Neuronal stem cell (in vitro differentiated cells): ENCODE results near the gene MTA1.

ENCODE experiments used
- DNase-seq: peaks from one replicate; pipeline ENCODE4 v3.0.0-alpha.2; 2013; ENCODE audit warnings: low spot score
- H2AFZ ChIP-seq: one replicate; pipeline ENCODE4 v1.6.1; 2013; ENCODE audit warnings: mild to moderate bottlenecking, low read length, inconsistent platforms
- H2AK5ac ChIP-seq: 2 replicates; pipeline ENCODE4 v1.6.1; 2013; ENCODE audit warnings: low read depth, mild to moderate bottlenecking, inconsistent platforms, low read length, moderate library complexity, mixed read lengths
- H2BK120ac ChIP-seq: 2 replicates; pipeline ENCODE4 v1.6.1; 2013; ENCODE audit warnings: low read depth, mild to moderate bottlenecking, inconsistent platforms, low read length, moderate library complexity, mixed read lengths
- H2BK12ac ChIP-seq: one replicate; pipeline ENCODE4 v1.6.1; 2013; ENCODE audit warnings: low read length, inconsistent platforms
- H2BK15ac ChIP-seq: 2 replicates; pipeline ENCODE4 v1.6.1; 2013; ENCODE audit warnings: mild to moderate bottlenecking, low read length, inconsistent platforms, mixed read lengths
- H2BK5ac ChIP-seq: one replicate; pipeline ENCODE4 v1.6.1; 2013; ENCODE audit warnings: inconsistent platforms, mild to moderate bottlenecking, low read length, moderate library complexity
- H3K14ac ChIP-seq: one replicate; pipeline ENCODE4 v1.6.1; 2013; ENCODE audit warnings: low read length, inconsistent platforms
- H3K18ac ChIP-seq: 2 replicates; pipeline ENCODE4 v1.6.1; 2013; ENCODE audit warnings: low read length, inconsistent platforms
- H3K23ac ChIP-seq: 2 replicates; pipeline ENCODE4 v1.6.1; 2013; ENCODE audit warnings: low read depth, mild to moderate bottlenecking, mixed read lengths, low read length, inconsistent platforms; ENCODE audit not compliant: poor library complexity
- H3K27ac ChIP-seq: replicated peaks from 3 replicates; pipeline ENCODE4 v1.5.1; 2013; ENCODE audit warnings: low read length, inconsistent platforms
- H3K27me3 ChIP-seq, 3 experiments: 2 replicates each; pipeline ENCODE4 v1.6.1; 2013; ENCODE audit warnings: low read length in 3 of 3, mild to moderate bottlenecking in 2 of 3, inconsistent platforms in 1 of 3, low read depth in 1 of 3, mixed read lengths in 1 of 3, moderate library complexity in 1 of 3; ENCODE audit not compliant: control insufficient read depth in 3 of 3, insufficient read depth in 3 of 3
- H3K36me3 ChIP-seq, 2 donors: replicated peaks in 1 of 2; 2 replicates each; pipeline ENCODE4 v1.6.1; 2013; ENCODE audit warnings: low read length in 2 of 2; ENCODE audit not compliant: control insufficient read depth in 2 of 2, insufficient read depth in 2 of 2
- H3K4ac ChIP-seq: 2 replicates; pipeline ENCODE4 v1.6.1; 2013; ENCODE audit warnings: inconsistent platforms, mild to moderate bottlenecking, low read length, moderate library complexity
- H3K4me1 ChIP-seq, 2 donors: 1 replicate in 1 of 2; 2 replicates in 1 of 2; pipeline ENCODE4 v1.6.1; 2013; ENCODE audit warnings: low read length in 2 of 2, low read depth in 1 of 2; ENCODE audit not compliant: control insufficient read depth in 2 of 2, insufficient read depth in 1 of 2
- H3K4me2 ChIP-seq: one replicate; pipeline ENCODE4 v1.6.1; 2013; ENCODE audit warnings: mild to moderate bottlenecking, low read length, inconsistent platforms; ENCODE audit not compliant: insufficient read depth, poor library complexity, severe bottlenecking
- H3K4me3 ChIP-seq, 2 donors: 2 replicates each; pipeline ENCODE4 v1.5.1; 2013; ENCODE audit warnings: low read length in 2 of 2, mild to moderate bottlenecking in 2 of 2, inconsistent platforms in 1 of 2, moderate library complexity in 1 of 2
- H3K79me1 ChIP-seq: one replicate; pipeline ENCODE4 v1.6.1; 2013; ENCODE audit warnings: low read depth, mild to moderate bottlenecking, inconsistent platforms, low read length, moderate library complexity
- H3K9ac ChIP-seq: one replicate; pipeline ENCODE4 v1.6.1; 2013; ENCODE audit warnings: mild to moderate bottlenecking, low read depth, low read length, inconsistent platforms; ENCODE audit not compliant: poor library complexity
- H3K9me3 ChIP-seq, 2 donors: replicated peaks in 1 of 2; 2 replicates each; pipeline versions ENCODE3 to v1.6.1; 2013; ENCODE audit warnings: low read length in 2 of 2, mild to moderate bottlenecking in 2 of 2, inconsistent platforms in 1 of 2, low read depth in 1 of 2, mixed read lengths in 1 of 2, moderate library complexity in 1 of 2; ENCODE audit not compliant: control insufficient read depth in 2 of 2, insufficient read depth in 1 of 2
- H4K8ac ChIP-seq: one replicate; pipeline ENCODE4 v1.6.1; 2013; ENCODE audit warnings: low read depth, mild to moderate bottlenecking, inconsistent platforms, low read length, moderate library complexity
- H4K91ac ChIP-seq: one replicate; pipeline ENCODE4 v1.6.1; 2013; ENCODE audit warnings: low read length, low read depth, mild to moderate bottlenecking, inconsistent platforms; ENCODE audit not compliant: poor library complexity
- WGBS, 2 donors: extraction: QIAGEN DNeasy Blood & Tissue Kit; methylation state at CpG; one replicate each; pipeline ENCODE4 v1.1.7; 2013; ENCODE audit warnings: missing lambda C conversion rate in 2 of 2, mixed read lengths in 1 of 2; ENCODE audit not compliant: insufficient read length in 2 of 2, insufficient replicate concordance in 1 of 2; ENCODE audit errors: extremely low coverage in 2 of 2; 5-methylcytosine and 5-hydroxymethylcytosine counted together

The MTA1 gene

DNA sequence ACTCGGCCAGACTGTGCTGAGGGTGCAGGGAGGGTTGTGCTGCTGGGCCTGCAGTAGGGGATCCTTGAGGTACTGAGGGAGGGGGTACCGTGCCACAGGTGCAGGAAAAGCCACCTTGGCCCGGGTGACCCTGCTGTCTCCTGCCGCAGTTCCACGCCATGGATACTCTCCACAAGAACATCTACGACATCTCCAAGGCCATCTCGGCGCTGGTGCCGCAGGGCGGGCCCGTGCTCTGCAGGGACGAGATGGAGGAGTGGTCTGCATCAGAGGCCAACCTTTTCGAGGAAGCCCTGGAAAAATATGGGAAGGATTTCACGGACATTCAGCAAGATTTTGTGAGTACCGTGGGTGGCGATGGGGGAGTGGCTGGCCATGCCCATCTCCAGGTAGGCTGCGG lies 41.0 kb downstream of the MTA1 start:
- Histone ChIP-seq H2BK12ac (no peak overlapping the region), H3K36me3 (peaks cover 55 to 78% of the 10 kb centered on the region in 2 donors)

DNA sequence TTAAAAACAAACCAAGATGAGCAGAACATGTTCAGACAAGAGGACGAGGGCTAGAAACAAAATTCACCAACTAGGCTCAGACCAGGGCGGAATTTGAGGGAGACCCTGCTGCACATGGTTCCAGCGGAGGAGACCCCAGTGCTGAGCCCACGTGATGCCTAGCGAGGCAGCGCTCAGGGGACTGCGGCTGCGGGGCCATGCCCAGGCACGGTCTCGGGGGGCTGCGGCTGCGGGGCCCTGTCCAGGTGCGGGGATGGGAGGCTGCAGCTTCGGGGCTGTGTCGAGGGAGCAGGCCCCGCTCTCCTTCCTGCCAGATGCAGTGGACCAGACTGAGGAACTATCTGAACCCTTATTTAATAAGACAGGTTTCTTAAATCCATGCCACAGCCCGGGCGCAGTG lies 42.3 kb downstream of the MTA1 start:
- H3K9me3 ChIP-seq: peaks cover 0 to 2% of the 10 kb centered on the region in 2 donors
- no peaks in the 10 kb centered on the region for H3K27me3 ChIP-seq
- H2BK15ac ChIP-seq: no peak overlapping the region
- H3K27ac ChIP-seq: no peak overlapping the region
- H2BK5ac ChIP-seq: no peak overlapping the region
- H3K18ac ChIP-seq: no peak overlapping the region
- DNase-seq: no peak
- no peak overlapping the region for H2AFZ ChIP-seq
- no peak overlapping the region for H2BK12ac ChIP-seq
- H2AK5ac ChIP-seq: no peak overlapping the region
- H4K91ac ChIP-seq: no peak overlapping the region
- peaks cover 11% of the 10 kb centered on the region for H3K79me1 ChIP-seq
- WGBS, 2 donors: no CpG with 5 or more reads among the region's 18 CpGs
- peaks cover 51 to 76% of the 10 kb centered on the region in 2 donors for H3K36me3 ChIP-seq
- H3K4ac ChIP-seq: no peak overlapping the region
- peak overlapping the region in 1 of 2 donors; percentile 34 for H3K4me3 ChIP-seq
- no peak overlapping the region for H3K14ac ChIP-seq
- no peak overlapping the region for H4K8ac ChIP-seq
- H3K4me2 ChIP-seq: no peak overlapping the region
- H2BK120ac ChIP-seq: no peak overlapping the region
- H3K9ac ChIP-seq: no peak overlapping the region
- H3K23ac ChIP-seq: no peak overlapping the region
- H3K4me1 ChIP-seq: peaks cover 0 to 5% of the 10 kb centered on the region in 2 donors

More for the DNA sequence above, 41.0 kb downstream of the MTA1 start:
- Histone ChIP-seq H3K79me1 (peaks cover 22% of the 10 kb centered on the region), H2BK5ac (peak overlapping the region; percentile 5), H2BK120ac (no peak overlapping the region), H3K9me3 (peaks cover 0 to 2% of the 10 kb centered on the region in 2 donors), H3K4me3 (no peak overlapping the region), H2BK15ac (no peak overlapping the region), H3K4ac (no peak overlapping the region), H3K27me3 (no peaks in the 10 kb centered on the region), H3K23ac (peak overlapping the region; percentile 31), H4K8ac (no peak overlapping the region), H3K27ac (no peak overlapping the region), H3K9ac (no peak overlapping the region), H2AFZ (no peak overlapping the region), H3K4me2 (no peak overlapping the region), H3K14ac (no peak overlapping the region), H3K4me1 (peaks cover 0 to 5% of the 10 kb centered on the region in 2 donors), H4K91ac (no peak overlapping the region), H2AK5ac (no peak overlapping the region), H3K18ac (no peak overlapping the region)
- no CpG with 5 or more reads among the region's 17 CpGs for WGBS, 2 donors
- no peak for DNase-seq

DNA sequence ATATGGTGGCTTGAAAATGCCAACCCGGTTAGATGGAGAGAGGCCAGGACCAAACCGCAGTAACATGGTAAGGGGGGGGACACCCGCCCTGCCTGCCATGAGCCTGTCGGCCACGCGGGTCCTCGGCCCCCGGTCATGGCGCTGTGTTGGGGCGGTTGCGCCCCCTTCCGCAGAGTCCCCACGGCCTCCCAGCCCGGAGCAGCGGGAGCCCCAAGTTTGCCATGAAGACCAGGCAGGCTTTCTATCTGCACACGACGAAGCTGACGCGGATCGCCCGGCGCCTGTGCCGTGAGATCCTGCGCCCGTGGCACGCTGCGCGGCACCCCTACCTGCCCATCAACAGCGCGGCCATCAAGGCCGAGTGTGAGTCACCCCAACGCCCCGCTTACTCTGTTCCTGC lies 44.9 kb downstream of the MTA1 start:
- Histone ChIP-seq H3K14ac (no peak overlapping the region), H3K23ac (no peak overlapping the region), H3K9me3 (peaks cover 0 to 2% of the 10 kb centered on the region in 2 donors), H3K4ac (no peak overlapping the region), H3K79me1 (peaks cover 6% of the 10 kb centered on the region), H3K18ac (no peak overlapping the region), H2AFZ (no peak overlapping the region), H3K9ac (no peak overlapping the region), H2BK120ac (no peak overlapping the region), H2BK12ac (no peak overlapping the region), H3K36me3 (peaks cover 48 to 86% of the 10 kb centered on the region in 2 donors), H2AK5ac (no peak overlapping the region), H3K27ac (no peak overlapping the region), H3K4me3 (peak overlapping the region in 1 of 2 donors; percentile 36), H3K27me3 (no peaks in the 10 kb centered on the region), H4K8ac (no peak overlapping the region), H4K91ac (no peak overlapping the region), H2BK15ac (no peak overlapping the region), H3K4me2 (no peak overlapping the region), H2BK5ac (no peak overlapping the region), H3K4me1 (peaks cover 0 to 5% of the 10 kb centered on the region in 2 donors)
- DNase-seq: no peak
- WGBS, 2 donors: no CpG with 5 or more reads among the region's 33 CpGs

DNA sequence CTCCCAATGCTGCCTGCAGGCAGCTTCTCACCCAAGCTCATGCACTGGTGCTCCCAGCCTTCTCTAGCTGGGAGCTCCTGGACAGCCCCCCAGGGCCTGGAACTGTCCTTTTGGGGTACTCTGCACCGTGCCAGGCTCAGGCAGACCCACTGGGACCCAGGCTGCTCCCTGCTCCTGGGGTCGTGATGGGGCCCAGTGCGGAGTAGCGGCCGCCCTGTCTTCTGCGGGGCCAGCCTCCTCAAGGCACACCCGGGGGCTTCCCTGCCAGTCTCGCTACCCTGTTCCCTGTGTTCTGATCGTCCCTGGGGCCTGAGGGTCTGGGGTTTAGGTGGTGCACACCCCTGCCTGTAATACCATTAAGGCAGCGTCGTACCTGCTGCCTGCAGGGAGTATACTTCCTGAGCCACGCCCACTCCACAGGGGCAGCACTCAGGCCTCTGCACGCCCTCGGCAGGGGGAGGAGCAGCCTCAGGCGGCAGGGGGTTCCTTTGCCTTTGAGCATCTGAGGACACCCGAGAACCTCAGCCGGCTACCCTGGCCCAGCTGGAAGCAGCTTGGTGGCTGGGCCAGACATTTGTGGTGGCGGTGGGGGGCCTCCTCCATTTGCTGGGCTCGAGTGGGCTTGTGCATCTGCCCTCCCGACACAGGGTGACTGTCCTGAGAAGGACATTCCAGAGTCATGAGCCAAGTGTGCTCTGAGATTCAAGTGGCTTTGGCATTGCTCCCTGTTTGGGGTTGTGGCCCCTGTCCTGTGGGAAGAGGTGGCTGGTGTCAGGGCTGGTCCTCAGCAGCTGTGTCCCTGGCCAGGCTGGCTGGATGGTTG lies 45.8 kb downstream of the MTA1 start:
- Histone ChIP-seq H2BK120ac (no peak overlapping the region), H3K18ac (no peak overlapping the region), H4K8ac (peak overlapping the region; percentile 82), H2BK12ac (no peak overlapping the region), H3K36me3 (peaks cover 48 to 89% of the 10 kb centered on the region in 2 donors), H2BK15ac (no peak overlapping the region), H2AK5ac (no peak overlapping the region), H4K91ac (no peak overlapping the region), H3K27ac (no peak overlapping the region), H3K79me1 (peaks cover 5% of the 10 kb centered on the region), H3K14ac (no peak overlapping the region), H2BK5ac (no peak overlapping the region), H3K4ac (no peak overlapping the region), H3K9me3 (peaks cover 0 to 2% of the 10 kb centered on the region in 2 donors), H3K9ac (peak overlapping the region; percentile 63), H3K4me3 (no peak overlapping the region), H3K27me3 (no peaks in the 10 kb centered on the region), H3K23ac (peak overlapping the region; percentile 3), H2AFZ (no peak overlapping the region), H3K4me2 (no peak overlapping the region), H3K4me1 (peaks cover 0 to 5% of the 10 kb centered on the region in 2 donors)
- no CpG with 5 or more reads among the region's 20 CpGs for WGBS, 2 donors
- DNase-seq: no peak
